ENCODE data around the gene CPED1.

The CPED1 gene

GRCh38 chr7:121167971-121168370 is 179.5 kb downstream of the CPED1 start:
- H3K27ac ChIP-seq (ENCODE audit: insufficient read depth in 1 of 2, low read depth in 1 of 2, low read length in 2 of 2, poor library complexity in 1 of 2, severe bottlenecking in 2 of 2), result no peak overlapping the region
- no peak overlapping the region for H3K4me3 ChIP-seq (ENCODE audit: control insufficient read depth in 1 of 7, extremely low read depth in 1 of 7, insufficient read depth in 4 of 7, low read depth in 2 of 7, low read length in 6 of 7)
- H3K36me3 ChIP-seq (ENCODE audit: control insufficient read depth in 4 of 4, insufficient read depth in 4 of 4, low read length in 3 of 4), result peaks cover 0 to 3% (median 0%) of the 10 kb centered on the region in 4 experiments
- no peaks in the 10 kb centered on the region for H3K9me3 ChIP-seq (ENCODE audit: control extremely low read depth in 1 of 5, control insufficient read depth in 4 of 5, insufficient read depth in 2 of 5, low read depth in 1 of 5, low read length in 4 of 5)
- no peaks in the 10 kb centered on the region for H3K4me1 ChIP-seq (ENCODE audit: control extremely low read depth in 1 of 4, control insufficient read depth in 4 of 4, insufficient read depth in 4 of 4, low read length in 3 of 4)
- H3K27me3 ChIP-seq (replicated peaks in 2 of 5; ENCODE audit: control insufficient read depth in 4 of 5, insufficient read depth in 5 of 5, low read length in 4 of 5), result no peaks in the 10 kb centered on the region
- POLR2A ChIA-PET, result no interaction called here
- no peak for DNase-seq
- 100% methylated on average over 7 of the region's 9 CpGs for WGBS (ENCODE audit: insufficient coverage)
- CTCF ChIA-PET, result no interaction called here

GRCh38 chr7:121169469-121169868 is 181.0 kb downstream of the CPED1 start:
- H3K27me3 ChIP-seq (replicated peaks in 2 of 5; ENCODE audit: control insufficient read depth in 4 of 5, insufficient read depth in 5 of 5, low read length in 4 of 5), result no peaks in the 10 kb centered on the region
- ChIA-PET CTCF (no interaction called here), POLR2A (no interaction called here)
- no peaks in the 10 kb centered on the region for H3K4me1 ChIP-seq (ENCODE audit: control extremely low read depth in 1 of 4, control insufficient read depth in 4 of 4, insufficient read depth in 4 of 4, low read length in 3 of 4)
- H3K9me3 ChIP-seq (ENCODE audit: control extremely low read depth in 1 of 5, control insufficient read depth in 4 of 5, insufficient read depth in 2 of 5, low read depth in 1 of 5, low read length in 4 of 5), result no peaks in the 10 kb centered on the region
- H3K36me3 ChIP-seq (ENCODE audit: control insufficient read depth in 4 of 4, insufficient read depth in 4 of 4, low read length in 3 of 4), result peaks cover 0 to 3% (median 0%) of the 10 kb centered on the region in 4 experiments
- H3K27ac ChIP-seq (ENCODE audit: insufficient read depth in 1 of 2, low read depth in 1 of 2, low read length in 2 of 2, poor library complexity in 1 of 2, severe bottlenecking in 2 of 2), result no peak overlapping the region
- WGBS (ENCODE audit: insufficient coverage), result no CpG with 5 or more reads among the region's 2 CpGs
- no peak for DNase-seq
- H3K4me3 ChIP-seq (ENCODE audit: control insufficient read depth in 1 of 7, extremely low read depth in 1 of 7, insufficient read depth in 4 of 7, low read depth in 2 of 7, low read length in 6 of 7), result no peak overlapping the region

GRCh38 chr7:121172484-121172883 is 184.0 kb downstream of the CPED1 start:
- Histone ChIP-seq H3K27me3 (replicated peaks in 2 of 5; ENCODE audit: control insufficient read depth in 4 of 5, insufficient read depth in 5 of 5, low read length in 4 of 5) (no peaks in the 10 kb centered on the region), H3K27ac (ENCODE audit: insufficient read depth in 1 of 2, low read depth in 1 of 2, low read length in 2 of 2, poor library complexity in 1 of 2, severe bottlenecking in 2 of 2) (no peak overlapping the region), H3K4me3 (ENCODE audit: control insufficient read depth in 1 of 7, extremely low read depth in 1 of 7, insufficient read depth in 4 of 7, low read depth in 2 of 7, low read length in 6 of 7) (no peak overlapping the region), H3K36me3 (ENCODE audit: control insufficient read depth in 4 of 4, insufficient read depth in 4 of 4, low read length in 3 of 4) (no peaks in the 10 kb centered on the region), H3K9me3 (ENCODE audit: control extremely low read depth in 1 of 5, control insufficient read depth in 4 of 5, insufficient read depth in 2 of 5, low read depth in 1 of 5, low read length in 4 of 5) (no peaks in the 10 kb centered on the region), H3K4me1 (ENCODE audit: control extremely low read depth in 1 of 4, control insufficient read depth in 4 of 4, insufficient read depth in 4 of 4, low read length in 3 of 4) (no peaks in the 10 kb centered on the region)
- ChIA-PET POLR2A (no interaction called here), CTCF (no interaction called here)
- no peak for DNase-seq
- 100% methylated on average over 1 of the region's 1 CpG for WGBS (ENCODE audit: insufficient coverage)

GRCh38 chr7:121175826-121176225 is 187.3 kb downstream of the CPED1 start:
- WGBS (ENCODE audit: insufficient coverage), result 100% methylated on average over 2 of the region's 5 CpGs
- H3K27ac ChIP-seq (ENCODE audit: insufficient read depth in 1 of 2, low read depth in 1 of 2, low read length in 2 of 2, poor library complexity in 1 of 2, severe bottlenecking in 2 of 2), result no peak overlapping the region
- DNase-seq, result no peak
- no peaks in the 10 kb centered on the region for H3K9me3 ChIP-seq (ENCODE audit: control extremely low read depth in 1 of 5, control insufficient read depth in 4 of 5, insufficient read depth in 2 of 5, low read depth in 1 of 5, low read length in 4 of 5)
- CTCF ChIA-PET, result interaction anchor here (0.9 kb wide), 1 partner anchor 10 kb away, joined by 4 read pairs; no protein-coding TSS in a partner anchor
- no peak overlapping the region for H3K4me3 ChIP-seq (ENCODE audit: control insufficient read depth in 1 of 7, extremely low read depth in 1 of 7, insufficient read depth in 4 of 7, low read depth in 2 of 7, low read length in 6 of 7)
- no peaks in the 10 kb centered on the region for H3K36me3 ChIP-seq (ENCODE audit: control insufficient read depth in 4 of 4, insufficient read depth in 4 of 4, low read length in 3 of 4)
- POLR2A ChIA-PET, result no interaction called here
- H3K4me1 ChIP-seq (ENCODE audit: control extremely low read depth in 1 of 4, control insufficient read depth in 4 of 4, insufficient read depth in 4 of 4, low read length in 3 of 4), result no peaks in the 10 kb centered on the region
- H3K27me3 ChIP-seq (replicated peaks in 2 of 5; ENCODE audit: control insufficient read depth in 4 of 5, insufficient read depth in 5 of 5, low read length in 4 of 5), result no peaks in the 10 kb centered on the region

- DNase-seq, result no peak
- POLR2A ChIA-PET, result no interaction called here
- Histone ChIP-seq H3K27ac (ENCODE audit: insufficient read depth in 1 of 2, low read depth in 1 of 2, low read length in 2 of 2, poor library complexity in 1 of 2, severe bottlenecking in 2 of 2) (no peak overlapping the region), H3K4me1 (ENCODE audit: control extremely low read depth in 1 of 4, control insufficient read depth in 4 of 4, insufficient read depth in 4 of 4, low read length in 3 of 4) (no peaks in the 10 kb centered on the region), H3K36me3 (ENCODE audit: control insufficient read depth in 4 of 4, insufficient read depth in 4 of 4, low read length in 3 of 4) (no peaks in the 10 kb centered on the region), H3K27me3 (replicated peaks in 2 of 5; ENCODE audit: control insufficient read depth in 4 of 5, insufficient read depth in 5 of 5, low read length in 4 of 5) (no peaks in the 10 kb centered on the region), H3K9me3 (ENCODE audit: control extremely low read depth in 1 of 5, control insufficient read depth in 4 of 5, insufficient read depth in 2 of 5, low read depth in 1 of 5, low read length in 4 of 5) (no peaks in the 10 kb centered on the region), H3K4me3 (ENCODE audit: control insufficient read depth in 1 of 7, extremely low read depth in 1 of 7, insufficient read depth in 4 of 7, low read depth in 2 of 7, low read length in 6 of 7) (no peak overlapping the region)
- 100% methylated on average over 3 of the region's 3 CpGs for WGBS (ENCODE audit: insufficient coverage)
- CTCF ChIA-PET, result no interaction called here
These were observed 189.9 kb downstream of the CPED1 start for GRCh38 chr7:121178452-121178851.

- Histone ChIP-seq H3K27ac (ENCODE audit: insufficient read depth in 1 of 2, low read depth in 1 of 2, low read length in 2 of 2, poor library complexity in 1 of 2, severe bottlenecking in 2 of 2) (no peak overlapping the region), H3K4me3 (ENCODE audit: control insufficient read depth in 1 of 7, extremely low read depth in 1 of 7, insufficient read depth in 4 of 7, low read depth in 2 of 7, low read length in 6 of 7) (no peak overlapping the region), H3K36me3 (ENCODE audit: control insufficient read depth in 4 of 4, insufficient read depth in 4 of 4, low read length in 3 of 4) (no peaks in the 10 kb centered on the region), H3K4me1 (ENCODE audit: control extremely low read depth in 1 of 4, control insufficient read depth in 4 of 4, insufficient read depth in 4 of 4, low read length in 3 of 4) (no peaks in the 10 kb centered on the region), H3K9me3 (ENCODE audit: control extremely low read depth in 1 of 5, control insufficient read depth in 4 of 5, insufficient read depth in 2 of 5, low read depth in 1 of 5, low read length in 4 of 5) (no peaks in the 10 kb centered on the region), H3K27me3 (replicated peaks in 2 of 5; ENCODE audit: control insufficient read depth in 4 of 5, insufficient read depth in 5 of 5, low read length in 4 of 5) (no peaks in the 10 kb centered on the region)
- ChIA-PET CTCF (no interaction called here), POLR2A (no interaction called here)
- WGBS (ENCODE audit: insufficient coverage), result 94% methylated on average over 2 of the region's 2 CpGs
- no peak for DNase-seq
These were observed 190.5 kb downstream of the CPED1 start for GRCh38 chr7:121178869-121179497.

- Histone ChIP-seq H3K27me3 (replicated peaks in 2 of 5; ENCODE audit: control insufficient read depth in 4 of 5, insufficient read depth in 5 of 5, low read length in 4 of 5) (no peaks in the 10 kb centered on the region), H3K36me3 (ENCODE audit: control insufficient read depth in 4 of 4, insufficient read depth in 4 of 4, low read length in 3 of 4) (no peaks in the 10 kb centered on the region), H3K4me1 (ENCODE audit: control extremely low read depth in 1 of 4, control insufficient read depth in 4 of 4, insufficient read depth in 4 of 4, low read length in 3 of 4) (no peaks in the 10 kb centered on the region), H3K9me3 (ENCODE audit: control extremely low read depth in 1 of 5, control insufficient read depth in 4 of 5, insufficient read depth in 2 of 5, low read depth in 1 of 5, low read length in 4 of 5) (no peaks in the 10 kb centered on the region), H3K4me3 (ENCODE audit: control insufficient read depth in 1 of 7, extremely low read depth in 1 of 7, insufficient read depth in 4 of 7, low read depth in 2 of 7, low read length in 6 of 7) (no peak overlapping the region), H3K27ac (ENCODE audit: insufficient read depth in 1 of 2, low read depth in 1 of 2, low read length in 2 of 2, poor library complexity in 1 of 2, severe bottlenecking in 2 of 2) (no peak overlapping the region)
- ChIA-PET CTCF (no interaction called here), POLR2A (no interaction called here)
- 80% methylated on average over 1 of the region's 4 CpGs for WGBS (ENCODE audit: insufficient coverage)
- DNase-seq, result peak in 2 of 3 donors; percentile 4 to 14
These were observed 192.0 kb downstream of the CPED1 start for GRCh38 chr7:121180436-121181063.
